Measurements from ENCODE around the gene OCEL1. TPM values are rescaled to one million over a fixed set of nuclear protein-coding genes. Genes with fewer than 3 reads are reported as not detected.

Gene OCEL1
- total RNA-seq, 2 experiments from 2014 or later = 11.9 to 12.6 TPM

GRCh38 chr19:17220207-17220758, 5.7 kb upstream of the OCEL1 start:
- DNase-seq = no peak
- no peak overlapping the region for H3K27ac Mint-ChIP-seq
- H3K9me3 Mint-ChIP-seq = no peaks in the 10 kb centered on the region
- H3K36me3 Mint-ChIP-seq = peaks cover 24% of the 10 kb centered on the region
- H3K4me3 Mint-ChIP-seq = no peak overlapping the region
- peaks cover 8% of the 10 kb centered on the region for H3K4me1 Mint-ChIP-seq
- no peaks in the 10 kb centered on the region for H3K27me3 Mint-ChIP-seq

GRCh38 chr19:17225053-17225452, 973 bp upstream of the OCEL1 start:
- no peaks in the 10 kb centered on the region for H3K9me3 Mint-ChIP-seq
- no peak overlapping the region for H3K27ac Mint-ChIP-seq

GRCh38 chr19:17227798-17228367, 1.9 kb downstream of the OCEL1 start:
- no peaks in the 10 kb centered on the region for H3K9me3 Mint-ChIP-seq
- H3K4me3 Mint-ChIP-seq = no peak overlapping the region

More at GRCh38 chr19:17225053-17225452, 973 bp upstream of the OCEL1 start:
- no peak for DNase-seq
- H3K4me1 Mint-ChIP-seq = peaks cover 6% of the 10 kb centered on the region
- peak overlapping the region; percentile 37 for H3K4me3 Mint-ChIP-seq
- peaks cover 3% of the 10 kb centered on the region for H3K36me3 Mint-ChIP-seq
- H3K27me3 Mint-ChIP-seq = no peaks in the 10 kb centered on the region

GRCh38 chr19:17229890-17230289, 3.9 kb downstream of the OCEL1 start:
- no peaks in the 10 kb centered on the region for H3K27me3 Mint-ChIP-seq
- H3K4me1 Mint-ChIP-seq = peaks cover 8% of the 10 kb centered on the region
- no peak overlapping the region for H3K27ac Mint-ChIP-seq
- peaks cover 8% of the 10 kb centered on the region for H3K36me3 Mint-ChIP-seq
- no peak for DNase-seq
- H3K4me3 Mint-ChIP-seq = no peak overlapping the region
- no peaks in the 10 kb centered on the region for H3K9me3 Mint-ChIP-seq

More at GRCh38 chr19:17227798-17228367, 1.9 kb downstream of the OCEL1 start:
- H3K36me3 Mint-ChIP-seq = peaks cover 3% of the 10 kb centered on the region
- peaks cover 4% of the 10 kb centered on the region for H3K4me1 Mint-ChIP-seq
- H3K27me3 Mint-ChIP-seq = no peaks in the 10 kb centered on the region
- no peak overlapping the region for H3K27ac Mint-ChIP-seq
- DNase-seq = no peak

GRCh38 chr19:17232258-17232657, 6.2 kb downstream of the OCEL1 start:
- H3K27ac Mint-ChIP-seq = no peak overlapping the region
- H3K4me3 Mint-ChIP-seq = no peak overlapping the region
- H3K9me3 Mint-ChIP-seq = no peaks in the 10 kb centered on the region
- H3K36me3 Mint-ChIP-seq = peaks cover 5% of the 10 kb centered on the region
- H3K27me3 Mint-ChIP-seq = no peaks in the 10 kb centered on the region
- H3K4me1 Mint-ChIP-seq = peaks cover 5% of the 10 kb centered on the region
- DNase-seq = no peak

- Mint-ChIP-seq H3K9me3 (no peaks in the 10 kb centered on the region), H3K4me1 (peaks cover 5% of the 10 kb centered on the region), H3K27me3 (no peaks in the 10 kb centered on the region), H3K27ac (peak overlapping the region; percentile 76), H3K4me3 (peak overlapping the region; percentile 83), H3K36me3 (peaks cover 5% of the 10 kb centered on the region)
- DNase-seq = peak; percentile 71
Measured at GRCh38 chr19:17234911-17235299, 8.9 kb downstream of the OCEL1 start.

GRCh38 chr19:17235300-17235970, 9.4 kb downstream of the OCEL1 start:
- Mint-ChIP-seq H3K36me3 (peaks cover 5% of the 10 kb centered on the region), H3K4me1 (peaks cover 5% of the 10 kb centered on the region), H3K4me3 (peak overlapping the region; percentile 83), H3K9me3 (no peaks in the 10 kb centered on the region), H3K27me3 (no peaks in the 10 kb centered on the region), H3K27ac (peak overlapping the region; percentile 76)
- peak; percentile 82 for DNase-seq

GRCh38 chr19:17235971-17236777, 10.1 kb downstream of the OCEL1 start:
- peak overlapping the region; percentile 25 for H3K27ac Mint-ChIP-seq
- H3K4me1 Mint-ChIP-seq = peaks cover 5% of the 10 kb centered on the region
- peak overlapping the region; percentile 83 for H3K4me3 Mint-ChIP-seq
- no peak for DNase-seq
- H3K36me3 Mint-ChIP-seq = peaks cover 5% of the 10 kb centered on the region
- H3K27me3 Mint-ChIP-seq = no peaks in the 10 kb centered on the region
- no peaks in the 10 kb centered on the region for H3K9me3 Mint-ChIP-seq

GRCh38 chr19:17236811-17237543, 11.0 kb downstream of the OCEL1 start:
- no peaks in the 10 kb centered on the region for H3K27me3 Mint-ChIP-seq
- H3K27ac Mint-ChIP-seq = no peak overlapping the region
- no peaks in the 10 kb centered on the region for H3K9me3 Mint-ChIP-seq
- no peak for DNase-seq
- peaks cover 5% of the 10 kb centered on the region for H3K36me3 Mint-ChIP-seq
- peaks cover 5% of the 10 kb centered on the region for H3K4me1 Mint-ChIP-seq
- H3K4me3 Mint-ChIP-seq = no peak overlapping the region

- no peak overlapping the region for H3K27ac Mint-ChIP-seq
- H3K27me3 Mint-ChIP-seq = no peaks in the 10 kb centered on the region
- peaks cover 5% of the 10 kb centered on the region for H3K4me1 Mint-ChIP-seq
- DNase-seq = no peak
- no peak overlapping the region for H3K4me3 Mint-ChIP-seq
- no peaks in the 10 kb centered on the region for H3K9me3 Mint-ChIP-seq
- peaks cover 5% of the 10 kb centered on the region for H3K36me3 Mint-ChIP-seq
Measured at GRCh38 chr19:17237747-17238706, 12.0 kb downstream of the OCEL1 start.

GRCh38 chr19:17240062-17240752, 14.2 kb downstream of the OCEL1 start:
- H3K4me3 Mint-ChIP-seq = no peak overlapping the region
- DNase-seq = no peak
- no peaks in the 10 kb centered on the region for H3K27me3 Mint-ChIP-seq
- no peaks in the 10 kb centered on the region for H3K36me3 Mint-ChIP-seq
- no peaks in the 10 kb centered on the region for H3K9me3 Mint-ChIP-seq
- no peaks in the 10 kb centered on the region for H3K4me1 Mint-ChIP-seq
- no peak overlapping the region for H3K27ac Mint-ChIP-seq

- H3K9me3 Mint-ChIP-seq = no peaks in the 10 kb centered on the region
- H3K27me3 Mint-ChIP-seq = no peaks in the 10 kb centered on the region
- no peaks in the 10 kb centered on the region for H3K36me3 Mint-ChIP-seq
- no peaks in the 10 kb centered on the region for H3K4me1 Mint-ChIP-seq
- no peak overlapping the region for H3K4me3 Mint-ChIP-seq
- H3K27ac Mint-ChIP-seq = no peak overlapping the region
- DNase-seq = no peak
Measured at GRCh38 chr19:17240826-17241399, 14.9 kb downstream of the OCEL1 start.

Measured in activated naive CD8-positive, alpha-beta T cell treated with anti-CD3 and anti-CD28 coated beads for 36 hours (primary cell).